Type B pancreatic cell (in vitro differentiated cells): ENCODE measurements around the gene COL21A1. TPM values are rescaled to one million over a fixed set of nuclear protein-coding genes. Genes with fewer than 3 reads are reported as not detected.
A peak's percentile ranks its signal among the peaks of the same experiment; 100 is the strongest.

ENCODE experiments used
- DNase-seq: peaks from one replicate; pipeline ENCODE4 v3.0.0; 2021; ENCODE audit warnings: mixed read lengths; ENCODE audit not compliant: unreplicated experiment; ENCODE audit errors: extremely low spot score
- H3K27ac Mint-ChIP-seq: 2 replicates; pipeline ENCODE4 v1.8.0; 2021; ENCODE audit warnings: mild to moderate bottlenecking, mixed read lengths
- H3K27me3 Mint-ChIP-seq: 2 replicates; pipeline ENCODE4 v1.8.0; 2021; ENCODE audit warnings: mixed read lengths
- H3K36me3 Mint-ChIP-seq: 2 replicates; pipeline ENCODE4 v1.8.0; 2021; ENCODE audit warnings: mixed read lengths
- H3K4me1 Mint-ChIP-seq: one replicate; pipeline ENCODE4 v1.8.0; 2021; ENCODE audit warnings: mixed read lengths; ENCODE audit not compliant: unreplicated experiment
- H3K4me3 Mint-ChIP-seq: 2 replicates; pipeline ENCODE4 v1.8.0; 2021; ENCODE audit warnings: mild to moderate bottlenecking, mixed read lengths
- H3K9me3 Mint-ChIP-seq: 2 replicates; pipeline ENCODE4 v1.8.0; 2021; ENCODE audit warnings: mixed read lengths
- total RNA-seq: library from RNA; stranded (reverse); gene quantifications from 2 replicates; pipeline ENCODE4 v1.2.1, GENCODE V29; 2021; ENCODE audit warnings: low replicate concordance
- TF ChIP-seq, protein P1 (sequence below): fragments of 200-600 bp; sonication (generic); conservative IDR thresholded peaks from 2 replicates; pipeline ENCODE4 v1.5.0; 2021; ENCODE audit warnings: antibody characterized with exemption, mild to moderate bottlenecking

The COL21A1 gene
- total RNA-seq, 1 donor from 2014 or later: 12.2 TPM

DNA sequence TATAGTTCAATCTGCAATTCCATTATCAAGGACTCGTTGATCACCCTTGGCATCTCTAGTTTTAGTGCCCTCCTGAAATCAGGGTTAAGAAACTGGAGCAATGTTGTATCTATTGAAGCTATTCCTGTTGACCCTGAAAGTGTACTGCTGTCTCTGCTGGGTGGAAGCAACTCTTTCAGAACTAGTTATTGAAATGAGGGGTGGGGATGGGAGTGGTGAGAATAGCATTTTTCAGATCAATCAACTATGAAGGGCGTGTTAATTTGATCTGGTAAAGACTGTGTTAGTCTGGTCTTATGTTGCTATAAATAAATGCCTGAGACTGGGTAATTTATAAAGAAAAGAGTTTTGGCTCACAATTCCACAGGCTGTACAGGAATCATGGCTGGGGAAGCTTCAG, 219.5 kb downstream of the COL21A1 start:
- no peak for DNase-seq
- H3K27me3 Mint-ChIP-seq: no peaks in the 10 kb centered on the region
- peaks cover 9% of the 10 kb centered on the region for H3K9me3 Mint-ChIP-seq
- H3K36me3 Mint-ChIP-seq: no peaks in the 10 kb centered on the region
- H3K4me3 Mint-ChIP-seq: peak overlapping the region; percentile 2
- peaks cover 18% of the 10 kb centered on the region for H3K4me1 Mint-ChIP-seq
- TF ChIP-seq, protein P1, sequence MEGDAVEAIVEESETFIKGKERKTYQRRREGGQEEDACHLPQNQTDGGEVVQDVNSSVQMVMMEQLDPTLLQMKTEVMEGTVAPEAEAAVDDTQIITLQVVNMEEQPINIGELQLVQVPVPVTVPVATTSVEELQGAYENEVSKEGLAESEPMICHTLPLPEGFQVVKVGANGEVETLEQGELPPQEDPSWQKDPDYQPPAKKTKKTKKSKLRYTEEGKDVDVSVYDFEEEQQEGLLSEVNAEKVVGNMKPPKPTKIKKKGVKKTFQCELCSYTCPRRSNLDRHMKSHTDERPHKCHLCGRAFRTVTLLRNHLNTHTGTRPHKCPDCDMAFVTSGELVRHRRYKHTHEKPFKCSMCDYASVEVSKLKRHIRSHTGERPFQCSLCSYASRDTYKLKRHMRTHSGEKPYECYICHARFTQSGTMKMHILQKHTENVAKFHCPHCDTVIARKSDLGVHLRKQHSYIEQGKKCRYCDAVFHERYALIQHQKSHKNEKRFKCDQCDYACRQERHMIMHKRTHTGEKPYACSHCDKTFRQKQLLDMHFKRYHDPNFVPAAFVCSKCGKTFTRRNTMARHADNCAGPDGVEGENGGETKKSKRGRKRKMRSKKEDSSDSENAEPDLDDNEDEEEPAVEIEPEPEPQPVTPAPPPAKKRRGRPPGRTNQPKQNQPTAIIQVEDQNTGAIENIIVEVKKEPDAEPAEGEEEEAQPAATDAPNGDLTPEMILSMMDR: no peak
- no peak overlapping the region for H3K27ac Mint-ChIP-seq

DNA sequence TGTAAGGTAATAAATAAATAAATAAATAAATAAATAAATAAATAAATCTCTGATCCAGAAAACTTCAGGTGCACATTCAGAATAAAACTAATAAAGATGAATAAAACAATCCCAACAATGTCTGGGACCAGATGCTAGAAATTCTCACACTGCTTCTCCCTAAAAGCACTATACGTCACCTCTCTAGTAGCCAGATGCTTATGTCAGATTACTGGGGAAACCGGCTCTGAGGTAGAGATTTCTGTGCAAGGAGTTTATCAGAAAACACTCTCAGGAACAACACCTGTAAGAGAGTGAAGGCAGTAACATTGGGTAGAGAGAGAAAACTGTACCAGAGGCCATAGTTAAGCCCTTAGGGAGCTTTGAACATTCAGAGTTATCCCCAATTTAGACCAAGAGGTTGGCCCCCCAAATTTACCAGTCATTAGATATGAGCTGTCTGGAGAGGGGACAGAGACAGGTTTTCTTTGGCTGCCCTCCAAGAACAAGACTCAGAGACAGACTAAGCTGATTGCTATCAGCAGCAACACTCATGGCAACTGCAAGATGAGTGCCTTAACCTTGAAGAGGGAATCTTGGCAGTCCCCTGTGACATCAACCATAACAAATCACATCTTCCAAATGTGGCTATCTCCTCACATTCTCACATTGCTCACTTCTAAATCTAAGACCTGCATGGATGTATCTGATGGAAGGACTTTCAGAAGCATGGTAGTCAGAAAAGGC, 220.8 kb downstream of the COL21A1 start:
- Mint-ChIP-seq H3K27ac (peak overlapping the region; percentile 50), H3K4me1 (peaks cover 18% of the 10 kb centered on the region), H3K4me3 (peak overlapping the region; percentile 38), H3K27me3 (no peaks in the 10 kb centered on the region), H3K9me3 (peaks cover 9% of the 10 kb centered on the region), H3K36me3 (no peaks in the 10 kb centered on the region)
- DNase-seq: no peak
- TF ChIP-seq, protein P1: no peak

- Mint-ChIP-seq H3K27me3 (no peaks in the 10 kb centered on the region), H3K9me3 (peaks cover 9% of the 10 kb centered on the region), H3K4me3 (no peak overlapping the region), H3K4me1 (peaks cover 18% of the 10 kb centered on the region), H3K36me3 (no peaks in the 10 kb centered on the region), H3K27ac (peak overlapping the region; percentile 7)
- no peak for DNase-seq
- TF ChIP-seq, protein P1: no peak
These were observed 221.6 kb downstream of the COL21A1 start for GRCh38 chr6:56025795-56026194.

- H3K27ac Mint-ChIP-seq: no peak overlapping the region
- no peak for DNase-seq
- H3K27me3 Mint-ChIP-seq: no peaks in the 10 kb centered on the region
- TF ChIP-seq, protein P1: no peak
- H3K4me1 Mint-ChIP-seq: peaks cover 18% of the 10 kb centered on the region
- peaks cover 9% of the 10 kb centered on the region for H3K9me3 Mint-ChIP-seq
- H3K36me3 Mint-ChIP-seq: no peaks in the 10 kb centered on the region
- H3K4me3 Mint-ChIP-seq: no peak overlapping the region
These were observed 222.4 kb downstream of the COL21A1 start for GRCh38 chr6:56024931-56025330.

GRCh38 chr6:56023829-56024228, 223.6 kb downstream of the COL21A1 start:
- H3K36me3 Mint-ChIP-seq: no peaks in the 10 kb centered on the region
- TF ChIP-seq, protein P1: no peak
- H3K4me1 Mint-ChIP-seq: peaks cover 18% of the 10 kb centered on the region
- peaks cover 9% of the 10 kb centered on the region for H3K9me3 Mint-ChIP-seq
- H3K4me3 Mint-ChIP-seq: no peak overlapping the region
- H3K27ac Mint-ChIP-seq: no peak overlapping the region
- H3K27me3 Mint-ChIP-seq: no peaks in the 10 kb centered on the region
- DNase-seq: no peak
